22Rv1 (cell line): Measurements from ENCODE around the gene KRT38.
"Not testable (repeated sequence)": the region's sequence is repeated elsewhere in the genome, so short reads cannot be mapped to it uniquely, and the experiment has no call there.

ENCODE experiments used
- H3K27ac ChIP-seq: fragments of 450-650 bp; 2 replicates; pipeline ENCODE4 v1.5.1; 2017
- ZFX ChIP-seq: fragments of 450-650 bp; IDR thresholded peaks from 2 replicates; pipeline ENCODE4 v1.6.1; 2017; ENCODE audit warnings: antibody characterized with exemption, borderline replicate concordance
- TF ChIP-seq, protein P1 (sequence below): fragments of 450-650 bp; IDR thresholded peaks from 2 replicates; pipeline ENCODE4 v1.5.1; 2017; ENCODE audit warnings: mild to moderate bottlenecking

KRT38 gene

DNA sequence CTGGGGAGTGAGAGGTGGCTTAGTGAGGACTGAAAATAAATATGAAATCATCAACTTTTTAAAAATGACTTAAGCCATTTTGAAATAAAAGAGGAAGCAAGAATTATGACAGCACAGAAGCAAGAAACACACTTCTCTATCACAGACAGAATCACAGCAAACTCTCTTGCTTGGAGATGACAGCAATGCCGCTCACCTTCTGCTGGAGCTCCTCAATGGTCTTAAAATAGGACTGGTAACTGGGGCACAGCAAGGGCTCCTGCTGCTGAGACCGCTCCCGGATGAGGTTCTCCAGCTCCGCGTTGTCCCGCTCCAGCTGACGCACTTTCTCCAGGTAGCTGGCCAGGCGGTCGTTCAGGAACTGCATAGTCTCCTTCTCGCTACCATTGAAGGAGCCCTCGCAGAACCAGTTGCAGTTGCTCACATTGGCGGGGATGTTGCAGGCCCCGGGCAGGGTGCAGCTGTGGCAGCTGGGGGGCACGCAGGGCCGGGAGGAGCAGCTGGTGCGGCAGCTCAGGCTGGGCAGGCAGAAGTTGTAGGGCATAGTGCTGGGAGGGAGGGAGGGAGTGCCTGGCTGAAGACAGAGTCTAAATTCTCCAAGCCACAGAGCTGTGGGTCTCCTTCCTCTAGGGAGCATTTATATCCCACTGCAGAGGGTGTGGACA, 43.7 kb downstream of the KRT38 start, which contains the start of gene KRT31:
Gene KRT31, minus strand, starts transcription at position 613 of the 665 bp plus-strand sequence. Its CDS starts 69 bp downstream, at position 544.
- no peak within 1 kb of the TSS for H3K27ac ChIP-seq
- TF ChIP-seq, protein P1, sequence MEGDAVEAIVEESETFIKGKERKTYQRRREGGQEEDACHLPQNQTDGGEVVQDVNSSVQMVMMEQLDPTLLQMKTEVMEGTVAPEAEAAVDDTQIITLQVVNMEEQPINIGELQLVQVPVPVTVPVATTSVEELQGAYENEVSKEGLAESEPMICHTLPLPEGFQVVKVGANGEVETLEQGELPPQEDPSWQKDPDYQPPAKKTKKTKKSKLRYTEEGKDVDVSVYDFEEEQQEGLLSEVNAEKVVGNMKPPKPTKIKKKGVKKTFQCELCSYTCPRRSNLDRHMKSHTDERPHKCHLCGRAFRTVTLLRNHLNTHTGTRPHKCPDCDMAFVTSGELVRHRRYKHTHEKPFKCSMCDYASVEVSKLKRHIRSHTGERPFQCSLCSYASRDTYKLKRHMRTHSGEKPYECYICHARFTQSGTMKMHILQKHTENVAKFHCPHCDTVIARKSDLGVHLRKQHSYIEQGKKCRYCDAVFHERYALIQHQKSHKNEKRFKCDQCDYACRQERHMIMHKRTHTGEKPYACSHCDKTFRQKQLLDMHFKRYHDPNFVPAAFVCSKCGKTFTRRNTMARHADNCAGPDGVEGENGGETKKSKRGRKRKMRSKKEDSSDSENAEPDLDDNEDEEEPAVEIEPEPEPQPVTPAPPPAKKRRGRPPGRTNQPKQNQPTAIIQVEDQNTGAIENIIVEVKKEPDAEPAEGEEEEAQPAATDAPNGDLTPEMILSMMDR = no peak
- no peak for TF ChIP-seq ZFX

DNA sequence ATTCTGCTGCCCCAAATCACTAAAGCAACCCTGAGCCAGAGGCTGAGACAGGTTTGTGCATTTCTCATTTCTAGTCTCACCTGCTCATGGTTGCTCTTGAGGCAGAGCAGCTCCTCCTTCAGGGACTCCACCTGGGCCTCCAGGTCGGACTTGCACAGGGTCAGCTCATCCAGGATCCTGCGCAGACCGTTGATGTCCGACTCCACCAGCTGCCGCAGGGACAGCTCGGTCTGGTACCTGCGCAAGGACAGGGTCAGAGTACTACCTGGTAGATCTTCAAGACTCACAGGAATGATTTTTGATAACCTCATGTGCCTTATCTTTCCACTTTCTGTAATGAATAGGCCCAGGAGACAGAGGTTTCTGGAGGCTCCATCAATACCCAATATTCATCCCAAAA, 44.4 kb downstream of the KRT38 start:
- TF ChIP-seq, protein P1 = no peak
- TF ChIP-seq ZFX = no peak

DNA sequence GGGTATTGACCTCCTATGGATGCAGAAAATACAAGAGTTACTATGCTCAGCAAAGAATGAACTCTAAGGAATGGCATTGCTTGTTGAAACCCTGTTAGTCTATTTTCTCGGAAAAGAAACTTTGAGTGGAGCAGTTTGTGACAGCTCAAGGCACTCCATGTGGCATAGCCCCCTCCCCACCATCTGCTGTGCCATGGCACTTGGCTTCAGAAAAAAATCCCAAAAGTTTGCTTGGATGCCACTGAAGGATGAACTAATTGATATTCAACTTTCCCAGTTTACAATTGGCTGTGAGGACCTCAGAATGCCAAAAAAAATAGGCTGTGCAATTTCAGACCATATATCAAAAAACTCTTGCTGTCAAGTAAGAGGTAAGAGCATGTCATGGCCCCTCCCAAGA, 45.2 kb downstream of the KRT38 start:
- TF ChIP-seq ZFX = no peak
- TF ChIP-seq, protein P1 = no peak
- no peak overlapping the region for H3K27ac ChIP-seq

More for the DNA sequence above, 44.4 kb downstream of the KRT38 start:
- no peak overlapping the region for H3K27ac ChIP-seq

DNA sequence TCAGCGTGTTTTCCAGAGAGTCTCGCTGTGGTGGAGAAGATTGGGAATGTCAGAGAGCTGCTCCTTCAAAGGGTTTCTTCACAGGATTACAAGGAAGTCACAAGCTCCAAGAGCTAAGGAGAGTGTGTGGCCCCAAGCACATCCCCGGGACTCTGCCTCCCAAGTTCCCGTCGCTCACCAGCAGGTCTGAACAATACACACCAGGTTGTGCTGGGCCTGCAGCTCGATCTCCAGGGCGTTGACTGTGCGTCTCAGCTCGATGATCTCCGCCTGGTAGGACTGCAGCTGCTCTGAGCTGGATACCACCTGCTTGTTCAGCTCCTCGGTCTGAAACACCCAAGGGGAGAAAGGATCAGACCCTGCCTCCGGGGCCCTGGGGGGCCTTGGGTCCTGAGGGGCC, 45.7 kb downstream of the KRT38 start:
- not testable (repeated sequence) for H3K27ac ChIP-seq

DNA sequence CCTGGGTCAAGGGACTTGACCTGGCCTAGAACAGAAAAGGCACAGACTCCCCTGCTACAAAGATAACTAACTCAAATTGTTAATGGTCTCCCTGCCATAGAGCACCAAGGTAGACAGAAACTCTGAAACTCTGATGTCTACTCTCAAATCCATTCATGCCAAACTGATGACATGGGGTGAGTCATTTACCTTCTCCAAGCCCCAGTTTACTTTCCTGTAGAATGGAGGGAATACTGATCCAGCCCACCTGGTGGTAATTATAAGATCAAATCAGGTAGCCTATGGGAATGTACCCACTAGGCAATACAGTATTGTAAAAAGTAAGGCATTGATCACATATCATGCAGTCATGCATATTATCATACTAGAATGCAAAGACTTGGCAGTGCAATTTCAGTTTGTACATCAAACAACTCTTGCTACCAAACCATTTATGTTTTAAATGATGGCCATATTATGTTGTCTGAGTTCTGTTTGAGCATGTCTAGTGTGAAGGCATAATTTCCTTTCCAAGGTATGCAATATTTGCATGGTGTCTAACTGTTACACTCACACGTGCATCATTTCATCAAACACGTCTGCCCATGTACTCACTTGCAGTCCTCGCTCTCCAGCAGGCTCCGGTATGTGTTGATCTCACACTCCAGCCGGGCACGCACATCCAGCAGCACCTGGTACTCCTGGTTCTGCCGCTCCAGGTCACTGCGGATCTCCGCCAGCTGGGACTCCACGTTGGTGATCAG, 46.4 kb downstream of the KRT38 start:
- TF ChIP-seq, protein P1 = no peak
- H3K27ac ChIP-seq = no peak overlapping the region

DNA sequence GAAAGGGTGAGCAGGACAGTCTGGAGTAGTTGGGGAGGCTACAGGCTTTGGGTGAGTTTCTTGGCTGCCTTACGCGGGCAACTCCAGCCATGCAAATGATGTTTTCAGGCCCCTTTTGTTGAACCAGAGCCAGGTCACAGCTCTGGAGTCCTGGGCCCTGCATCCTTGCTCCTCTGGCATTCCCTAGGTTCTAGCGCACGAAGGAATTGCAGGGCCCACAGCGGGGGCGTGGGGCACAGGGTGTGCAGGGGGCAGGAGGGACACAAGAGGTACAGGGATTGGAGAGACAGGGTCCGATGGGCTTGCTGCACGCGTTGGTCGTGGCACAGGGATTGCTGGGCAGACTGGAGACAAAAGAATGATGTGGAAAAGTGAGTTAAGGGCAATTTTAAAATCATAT, 47.0 kb downstream of the KRT38 start:
- no peak for TF ChIP-seq ZFX
- TF ChIP-seq, protein P1 = no peak
- H3K27ac ChIP-seq = no peak overlapping the region

DNA sequence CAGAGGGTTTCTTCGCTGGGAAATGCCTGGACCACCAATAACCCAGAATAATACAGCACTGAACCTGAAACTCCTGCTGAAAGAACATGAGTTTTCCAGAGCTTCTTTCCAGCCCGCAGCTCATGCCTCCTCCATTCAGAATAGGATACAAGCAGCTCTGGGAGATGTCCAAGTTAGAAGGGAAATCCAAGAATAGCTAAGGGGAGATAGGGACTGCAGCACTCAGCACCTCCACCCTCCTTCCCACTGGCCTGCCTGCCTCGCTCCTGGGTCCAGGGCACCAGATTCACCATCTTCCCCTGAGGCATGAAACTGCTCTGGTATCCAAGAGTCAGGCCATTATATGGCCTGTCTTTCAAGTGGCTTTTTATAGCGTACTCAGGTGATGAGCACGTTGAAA, 47.5 kb downstream of the KRT38 start:
- TF ChIP-seq, protein P1 = no peak
- no peak for TF ChIP-seq ZFX
- no peak overlapping the region for H3K27ac ChIP-seq
